HepG2 (cell line): ENCODE measurements around the gene SGCD. TPM values are rescaled to one million over a fixed set of nuclear protein-coding genes. Genes with fewer than 3 reads are reported as not detected.

Source experiments
- ATAC-seq: fragments of 200-7000 bp; cut with Tn5 transposase; 3 replicates; pipeline ENCODE4 v1.9.1; 2020; ENCODE audit warnings: mild to moderate bottlenecking, moderate library complexity
- BruUV-seq: library from RNA; stranded (reverse); fragments of 400-500 nt; replicated peaks from 2 replicates; lab custom pipeline; 2021; lab: Mats Ljungman, UMichigan
- CTCF ChIA-PET: fragments of 300-600 bp; formaldehyde crosslinking; extraction: SDS; loops from one replicate; lab custom pipeline; 2021; ENCODE audit warnings: low total read pairs, inconsistent platforms, low intra/inter-chr PET ratio; lab: Yijun Ruan, JAX
- POLR2A ChIA-PET: fragments of 350-600 bp; sonication (Branson Sonifier 250); formaldehyde crosslinking; loops from one replicate; lab custom pipeline; 2020; ENCODE audit warnings: antibody characterized with exemption, inconsistent platforms; lab: Yijun Ruan, JAX
- DNase-seq: peaks from one replicate; pipeline ENCODE4 v3.0.0-alpha.2; 2015; ENCODE audit warnings: low spot score
- FAIRE-seq: peaks from 3 replicates; lab custom pipeline; 2011; peaks lifted over from hg19 to GRCh38; lab: Jason Lieb, UNC
- H2AFZ ChIP-seq: one replicate; pipeline ENCODE4 v1.6.1; 2011; ENCODE audit warnings: low read length, inconsistent platforms
- H3K27ac ChIP-seq: fragments of 300-600 bp; 3 replicates; pipeline ENCODE4 v1.8.0; 2011; ENCODE audit warnings: mixed run types, mild to moderate bottlenecking, mixed read lengths, low read length, inconsistent platforms; ENCODE audit not compliant: insufficient read depth; ENCODE audit errors: extremely low read length
- H3K27me3 ChIP-seq, 2 experiments: fragments of 200-600 bp in 1 of 2; 2 replicates in 1 of 2; 3 replicates in 1 of 2; pipeline versions ENCODE4 v1.6.0 to v1.8.0; 2011; ENCODE audit warnings: low read length in 2 of 2, mild to moderate bottlenecking in 2 of 2, moderate library complexity in 2 of 2, inconsistent platforms in 1 of 2; ENCODE audit not compliant: insufficient read depth in 2 of 2, control insufficient read depth in 1 of 2
- H3K36me3 ChIP-seq, 2 experiments: fragments of 200-600 bp in 1 of 2; replicated peaks in 1 of 2; 2 replicates in 1 of 2; 3 replicates in 1 of 2; pipeline versions ENCODE4 v1.5.1 to v1.8.0; 2011; ENCODE audit warnings: low read length in 2 of 2, inconsistent platforms in 1 of 2; ENCODE audit not compliant: insufficient read depth in 2 of 2, control insufficient read depth in 1 of 2
- H3K4me1 ChIP-seq: 2 replicates; pipeline ENCODE4 v1.5.1; 2012; ENCODE audit warnings: low read length, inconsistent platforms; ENCODE audit not compliant: insufficient read depth
- H3K4me2 ChIP-seq: 2 replicates; pipeline ENCODE4 v1.6.0; 2011; ENCODE audit warnings: low read depth, low read length, inconsistent platforms
- H3K4me3 ChIP-seq, 3 experiments: fragments of 200-600 bp in 1 of 3; sonication (generic), shearing (Covaris generic) in 1 of 3; replicated peaks in 1 of 3; 2 replicates each; pipeline ENCODE4 v1.5.1; 2011 to 2016; ENCODE audit warnings: low read length in 3 of 3, inconsistent platforms in 2 of 3, low read depth in 2 of 3, mild to moderate bottlenecking in 2 of 3, control low read depth in 1 of 3, mixed read lengths in 1 of 3; ENCODE audit not compliant: insufficient read depth in 1 of 3
- H3K79me2 ChIP-seq: one replicate; pipeline ENCODE4 v1.6.1; 2011; ENCODE audit warnings: low read length, inconsistent platforms; ENCODE audit not compliant: insufficient read depth
- H3K9ac ChIP-seq: 2 replicates; pipeline ENCODE4 v1.6.0; 2011; ENCODE audit warnings: mild to moderate bottlenecking, low read depth, low read length, inconsistent platforms; ENCODE audit not compliant: insufficient read depth
- H3K9me3 ChIP-seq: 2 replicates; pipeline ENCODE4 v1.5.1; 2012; ENCODE audit warnings: mild to moderate bottlenecking, low read length
- H4K20me1 ChIP-seq: 2 replicates; pipeline ENCODE4 v1.6.0; 2011; ENCODE audit warnings: inconsistent platforms, mild to moderate bottlenecking, low read length, moderate library complexity; ENCODE audit not compliant: insufficient read depth
- GMEB1 ChIP-seq: sonication (generic); formaldehyde crosslinking; IDR thresholded peaks from 2 replicates; pipeline ENCODE4 v1.5.1; 2020; ENCODE audit warnings: missing genetic modification reagents, mild to moderate bottlenecking, borderline replicate concordance
- HOXA9 ChIP-seq: sonication (generic); formaldehyde crosslinking; IDR thresholded peaks from 2 replicates; pipeline ENCODE4 v1.8.1; 2022; ENCODE audit warnings: missing genetic modification reagents, mild to moderate bottlenecking, moderate library complexity, borderline replicate concordance
- NR2F6 ChIP-seq, 2 experiments: IDR thresholded peaks; 2 replicates each; pipeline ENCODE4 v1.6.1; 2016; ENCODE audit warnings: antibody characterized with exemption in 1 of 2, mild to moderate bottlenecking in 1 of 2
- PHF20 ChIP-seq: sonication (generic); formaldehyde crosslinking; IDR thresholded peaks from 2 replicates; pipeline ENCODE4 v1.5.0; 2020; ENCODE audit warnings: mild to moderate bottlenecking, missing genetic modification reagents
- RNF2 ChIP-seq: fragments of 450-650 bp; conservative IDR thresholded peaks from 2 replicates; pipeline ENCODE4 v1.6.1; 2016; ENCODE audit warnings: low read depth
- WIZ ChIP-seq: sonication (generic); formaldehyde crosslinking; IDR thresholded peaks from 2 replicates; pipeline ENCODE4 v1.5.1; 2020; ENCODE audit warnings: mild to moderate bottlenecking, missing genetic modification reagents
- ZNF468 ChIP-seq: sonication (generic); formaldehyde crosslinking; IDR thresholded peaks from 2 replicates; pipeline ENCODE4 v1.8.0; 2022; ENCODE audit warnings: mild to moderate bottlenecking, moderate library complexity, missing genetic modification reagents
- ZNF510 ChIP-seq: sonication (generic); formaldehyde crosslinking; IDR thresholded peaks from 2 replicates; pipeline ENCODE4 v1.4.0; 2020; ENCODE audit warnings: low read depth, mild to moderate bottlenecking, missing genetic modification reagents
- in situ Hi-C: cut with HindIII; loops from 2 replicates; pipeline ENCODE4 v1.10.0; 2017; ENCODE audit warnings: low pct_unique_long_range_greater_than_20kb; ENCODE audit not compliant: extremely low pct_ligation_motif_present
- intact Hi-C: fragments of 100-400 bp; cut with micrococcal nuclease; formaldehyde crosslinking; loops from one replicate; pipeline ENCODE4 v1.10.0; 2022; ENCODE audit not compliant: unreplicated experiment
- polyA plus RNA-seq, 8 experiments: library from polyadenylated mRNA; depleted of rRNA in 3 of 8; stranded (reverse) in 7 of 8; unstranded in 1 of 8; fragments of >200 nt; fragmentation: Illumina TruSeq in 4 of 8; extraction: Trizol in 4 of 8; gene quantifications; 2 replicates each; pipeline versions ENCODE4 v1.2.1 to v1.2.3, GENCODE V29; 2011 to 2016; ENCODE audit warnings: low read depth in 4 of 8, missing spikeins in 1 of 8, mixed read lengths in 1 of 8; ENCODE audit not compliant: insufficient read depth in 1 of 8
- total RNA-seq, 5 experiments: library from RNA; depleted of rRNA; stranded (reverse); fragments of >200 nt; fragmentation: Illumina TruSeq; extraction: Trizol; gene quantifications; 2 replicates each; pipeline ENCODE4 v1.2.3, GENCODE V29; 2016; ENCODE audit warnings: low read depth in 1 of 5

The SGCD gene
- total and polyA plus RNA-seq, 2 of the 13 experiments (the other 11 are each of a cell fraction or from before 2014, with no cell fraction given) = not detected

GRCh38 chr5:156685481-156685880 is 358.5 kb downstream of the SGCD start:
- TF ChIP-seq WIZ (CRISPR knock-in tag) (no peak), HOXA9 (CRISPR knock-in tag) (no peak), PHF20 (CRISPR knock-in tag) (no peak), RNF2 (no peak), GMEB1 (CRISPR knock-in tag) (no peak), ZNF510 (CRISPR knock-in tag) (no peak), ZNF468 (no peak), NR2F6 (IDR thresholded peaks at IDR 0.05) (no peak), NR2F6 (CRISPR knock-in tag; IDR thresholded peaks at IDR 0.05) (no peak)
- intact Hi-C loops = no loop called here

More at GRCh38 chr5:156685481-156685880, 358.5 kb downstream of the SGCD start:
- no peak for ATAC-seq
- Histone ChIP-seq H2AFZ (no peak overlapping the region), H3K4me2 (no peak overlapping the region), H4K20me1 (no peaks in the 10 kb centered on the region), H3K79me2 (no peaks in the 10 kb centered on the region), H3K36me3 (no peaks in the 10 kb centered on the region), H3K27ac (no peak overlapping the region), H3K4me1 (peaks cover 32% of the 10 kb centered on the region), H3K9me3 (no peaks in the 10 kb centered on the region), H3K9ac (no peak overlapping the region), H3K27me3 (no peaks in the 10 kb centered on the region), H3K4me3 (no peak overlapping the region)
- no peak for DNase-seq
- CTCF ChIA-PET = no interaction called here
- POLR2A ChIA-PET = no interaction called here
- in situ Hi-C loops = loop anchor here (25.0 kb wide), 1 partner anchor 452 kb away; the partner anchor contains the start of gene MED7
- no peak for FAIRE-seq
- no TSS peak for BruUV-seq
